Stimulated activated naive CD8-positive, alpha-beta T cell treated with anti-CD3 and anti-CD28 coated beads, Interleukin-15, amount 100 ng/mL, for 72 hours (primary cell): ENCODE measurements around the gene ASB3.

ENCODE experiments used
- ATAC-seq: fragments of 150-1000 bp; cut with Tn5 transposase; 2 replicates; pipeline ENCODE4 v1.10.0; 2021; ENCODE audit warnings: mild to moderate bottlenecking, moderate library complexity
- DNase-seq, 2 donors: peaks; one replicate each; pipeline ENCODE4 v3.0.0; 2021 to 2022
- H3K27ac Mint-ChIP-seq, 2 donors: one replicate each; pipeline ENCODE4 v1.8.0; 2022; ENCODE audit warnings: mild to moderate bottlenecking in 2 of 2, mixed read lengths in 2 of 2, moderate library complexity in 2 of 2
- H3K27me3 Mint-ChIP-seq: one replicate; pipeline ENCODE4 v1.8.0; 2022; ENCODE audit warnings: mixed read lengths
- H3K4me1 Mint-ChIP-seq: one replicate; pipeline ENCODE4 v1.8.0; 2022; ENCODE audit warnings: mild to moderate bottlenecking, mixed read lengths
- H3K4me3 Mint-ChIP-seq, 2 donors: one replicate each; pipeline ENCODE4 v1.8.0; 2022; ENCODE audit warnings: mild to moderate bottlenecking in 2 of 2, mixed read lengths in 2 of 2, moderate library complexity in 1 of 2
- H3K9me3 Mint-ChIP-seq, 2 donors: one replicate each; pipeline ENCODE4 v1.8.0; 2022; ENCODE audit warnings: mixed read lengths in 2 of 2

The ASB3 gene

DNA sequence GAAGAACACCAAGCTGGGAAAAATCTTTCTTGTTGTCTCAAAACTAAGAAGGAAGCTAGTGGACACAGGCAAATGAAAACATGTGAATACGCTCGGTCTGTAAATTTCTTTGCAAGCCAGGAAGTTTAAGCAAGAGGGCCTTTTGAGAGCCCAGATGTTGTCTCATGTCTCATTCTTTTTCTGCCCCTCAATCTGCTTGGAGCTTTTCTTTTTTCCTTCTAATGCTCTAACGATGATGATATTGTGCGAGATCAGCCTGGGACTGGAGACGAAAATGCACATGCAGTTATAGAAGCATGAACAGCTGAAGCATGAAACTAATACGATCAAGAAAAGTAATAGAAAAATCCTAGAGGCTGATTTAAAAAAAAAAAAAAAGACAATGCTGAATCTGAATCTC is 157.8 kb downstream of the ASB3 start:
- H3K27me3 Mint-ChIP-seq = peaks cover 15% of the 10 kb centered on the region
- peaks cover 24% of the 10 kb centered on the region for H3K4me1 Mint-ChIP-seq
- H3K27ac Mint-ChIP-seq = no peak overlapping the region
- ATAC-seq (no peak), DNase-seq (no peak)
- no peak overlapping the region for H3K4me3 Mint-ChIP-seq
- no peaks in the 10 kb centered on the region for H3K9me3 Mint-ChIP-seq

DNA sequence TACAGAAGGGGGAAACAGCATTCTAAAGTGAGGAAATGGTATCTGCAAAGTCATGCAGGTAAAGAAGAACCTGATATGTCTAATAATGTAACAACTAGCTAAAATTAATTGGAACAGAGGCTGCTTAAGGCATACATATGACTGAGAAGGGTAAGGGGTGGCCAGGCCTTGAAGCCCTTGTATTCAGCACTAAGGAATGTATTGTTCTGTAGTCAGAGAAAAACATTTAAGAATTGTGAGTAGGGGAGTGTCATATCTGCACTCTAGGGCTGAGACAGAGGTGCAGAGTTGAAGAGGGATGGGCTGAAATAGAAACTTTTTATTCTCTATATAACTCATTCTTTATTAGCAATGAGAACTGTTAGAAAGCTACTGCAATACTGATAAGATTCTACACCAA is 164.6 kb downstream of the ASB3 start:
- H3K9me3 Mint-ChIP-seq = no peaks in the 10 kb centered on the region
- no peak overlapping the region for H3K27ac Mint-ChIP-seq
- H3K4me3 Mint-ChIP-seq = no peak overlapping the region
- H3K4me1 Mint-ChIP-seq = no peaks in the 10 kb centered on the region
- H3K27me3 Mint-ChIP-seq = no peaks in the 10 kb centered on the region
- DNase-seq = no peak
- no peak for ATAC-seq

DNA sequence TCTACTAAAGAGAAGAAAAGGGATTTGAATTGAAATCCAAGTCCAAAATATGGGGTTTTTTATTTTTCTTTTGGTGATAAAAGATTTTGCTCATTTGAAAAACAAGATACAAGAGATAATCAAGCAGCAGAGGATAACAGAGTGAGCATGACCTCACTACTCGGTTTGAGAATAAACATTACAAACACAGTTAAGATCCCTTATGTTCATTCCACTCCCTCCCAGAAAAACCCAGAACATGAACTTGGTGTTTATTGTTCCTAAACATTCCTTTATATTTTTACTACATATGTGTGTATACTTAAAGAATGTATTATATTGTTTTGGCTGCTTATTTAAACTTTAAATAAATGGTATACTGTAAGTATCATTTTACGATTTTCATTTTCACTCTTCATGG is 165.8 kb downstream of the ASB3 start:
- no peaks in the 10 kb centered on the region for H3K9me3 Mint-ChIP-seq
- DNase-seq (no peak), ATAC-seq (no peak)
- H3K27ac Mint-ChIP-seq = no peak overlapping the region
- H3K4me1 Mint-ChIP-seq = no peaks in the 10 kb centered on the region
- H3K27me3 Mint-ChIP-seq = no peaks in the 10 kb centered on the region
- no peak overlapping the region for H3K4me3 Mint-ChIP-seq
